Mesendoderm (in vitro differentiated cells): ENCODE measurements around the gene PDZD8.

Source experiments
- DNase-seq: peaks from one replicate; pipeline ENCODE4 v3.0.0; 2013
- H2AK5ac ChIP-seq: 2 replicates; pipeline ENCODE4 v1.6.1; 2013; ENCODE audit warnings: low read length, inconsistent platforms
- H2BK120ac ChIP-seq: 2 replicates; pipeline ENCODE4 v1.6.1; 2013; ENCODE audit warnings: low read depth, mild to moderate bottlenecking, low read length, moderate library complexity, mixed read lengths
- H2BK15ac ChIP-seq: replicated peaks from 2 replicates; pipeline ENCODE4 v1.6.1; 2013; ENCODE audit warnings: low read depth, mild to moderate bottlenecking, moderate library complexity
- H2BK5ac ChIP-seq: 2 replicates; pipeline ENCODE4 v1.6.1; 2013; ENCODE audit warnings: low read length, inconsistent platforms
- H3K18ac ChIP-seq: 2 replicates; pipeline ENCODE4 v1.6.1; 2013; ENCODE audit warnings: mild to moderate bottlenecking, low read length, mixed read lengths
- H3K23ac ChIP-seq: one replicate; pipeline ENCODE4 v1.6.1; 2013; ENCODE audit warnings: low read length
- H3K27ac ChIP-seq: 2 replicates; pipeline ENCODE4 v1.5.1; 2013; ENCODE audit warnings: low read depth, mild to moderate bottlenecking, inconsistent platforms, low read length, moderate library complexity
- H3K27me3 ChIP-seq: 2 replicates; pipeline ENCODE4 v1.6.1; 2013; ENCODE audit warnings: low read length, control low read depth, mild to moderate bottlenecking, inconsistent platforms; ENCODE audit not compliant: insufficient read depth, poor library complexity
- H3K36me3 ChIP-seq: 2 replicates; pipeline ENCODE4 v1.6.1; 2013; ENCODE audit warnings: low read length, inconsistent platforms; ENCODE audit not compliant: control insufficient read depth, insufficient read depth
- H3K4ac ChIP-seq: one replicate; pipeline ENCODE4 v1.6.1; 2013; ENCODE audit warnings: low read depth, mild to moderate bottlenecking, low read length, moderate library complexity
- H3K4me1 ChIP-seq: 2 replicates; pipeline ENCODE4 v1.6.1; 2013; ENCODE audit warnings: low read depth, low read length, inconsistent platforms; ENCODE audit not compliant: control insufficient read depth
- H3K4me2 ChIP-seq: 2 replicates; pipeline ENCODE4 v1.6.1; 2013; ENCODE audit warnings: low read length
- H3K4me3 ChIP-seq: 2 replicates; pipeline ENCODE4 v1.5.1; 2013; ENCODE audit warnings: mild to moderate bottlenecking, low read length
- H3K56ac ChIP-seq: one replicate; pipeline ENCODE4 v1.6.1; 2013; ENCODE audit warnings: low read length
- H3K79me1 ChIP-seq: 2 replicates; pipeline ENCODE4 v1.6.1; 2013; ENCODE audit warnings: low read length, inconsistent platforms
- H3K79me2 ChIP-seq: 2 replicates; pipeline ENCODE4 v1.6.1; 2013; ENCODE audit warnings: mild to moderate bottlenecking, low read length; ENCODE audit not compliant: control insufficient read depth, insufficient read depth
- H3K9ac ChIP-seq: 2 replicates; pipeline ENCODE4 v1.6.1; 2013; ENCODE audit warnings: low read length, inconsistent platforms
- H4K5ac ChIP-seq: one replicate; pipeline ENCODE4 v1.6.1; 2013; ENCODE audit warnings: low read length
- H4K8ac ChIP-seq: one replicate; pipeline ENCODE4 v1.6.1; 2013; ENCODE audit warnings: low read depth, mild to moderate bottlenecking, control low read depth, low read length, moderate library complexity
- WGBS: extraction: QIAGEN DNeasy Blood & Tissue Kit; methylation state at CpG from one replicate; pipeline ENCODE4 v1.1.7; 2013; ENCODE audit warnings: low lambda C conversion rate, missing lambda C conversion rate; ENCODE audit not compliant: insufficient coverage; ENCODE audit errors: extremely low coverage; 5-methylcytosine and 5-hydroxymethylcytosine counted together

The PDZD8 gene

DNA sequence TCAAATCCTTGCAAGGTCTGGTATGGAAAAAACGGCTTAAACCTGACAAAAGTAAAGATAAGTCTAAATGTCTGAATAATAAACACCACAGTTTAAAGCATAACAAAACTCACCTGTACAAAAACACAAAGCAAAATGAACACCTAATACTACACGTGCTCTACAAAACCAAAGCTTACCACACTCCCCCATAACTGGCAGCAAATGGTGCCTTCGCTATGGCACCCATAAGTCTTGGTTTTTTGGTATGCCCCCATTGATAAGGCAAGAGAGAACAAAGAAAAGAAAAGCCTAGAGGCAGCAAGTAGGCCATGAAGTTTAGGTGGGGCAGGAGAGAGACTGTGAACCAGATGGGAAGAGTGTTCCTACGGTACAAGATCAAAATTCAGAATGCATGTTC lies 34.2 kb downstream of the PDZD8 start:
- no CpG with 5 or more reads among the region's 4 CpGs for WGBS

DNA sequence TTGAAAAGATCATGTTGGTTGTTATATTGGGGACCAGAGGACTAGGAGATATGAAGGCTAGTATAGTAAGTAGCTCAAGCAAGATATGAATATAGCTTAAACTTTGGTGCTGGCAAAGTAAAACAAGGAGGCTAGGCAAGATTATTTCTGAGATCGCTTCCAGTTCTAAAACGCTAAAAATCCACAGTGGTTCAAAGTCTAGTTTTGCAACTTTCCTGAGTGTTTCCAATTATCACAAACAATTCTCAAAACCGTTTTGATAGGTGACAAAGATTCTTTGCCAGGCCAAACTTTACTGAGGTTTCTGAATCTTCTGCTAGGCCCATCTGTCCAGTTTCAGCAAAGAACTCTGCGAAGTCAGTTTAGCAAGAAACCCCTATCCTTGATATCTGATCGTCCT lies 35.3 kb downstream of the PDZD8 start:
- Histone ChIP-seq H3K23ac (no peak overlapping the region), H2BK5ac (no peak overlapping the region), H3K27me3 (no peaks in the 10 kb centered on the region), H3K4me1 (peaks cover 5% of the 10 kb centered on the region), H3K4me2 (no peak overlapping the region), H3K56ac (no peak overlapping the region), H3K36me3 (no peaks in the 10 kb centered on the region), H3K4me3 (no peak overlapping the region), H3K18ac (no peak overlapping the region), H4K8ac (no peak overlapping the region), H3K4ac (no peak overlapping the region), H4K5ac (no peak overlapping the region), H2AK5ac (no peak overlapping the region), H3K79me1 (peaks cover 9% of the 10 kb centered on the region), H3K9ac (no peak overlapping the region), H3K27ac (no peak overlapping the region), H2BK120ac (no peak overlapping the region), H2BK15ac (no peak overlapping the region), H3K79me2 (peaks cover 10% of the 10 kb centered on the region)
- WGBS: no CpG with 5 or more reads among the region's 5 CpGs
- no peak for DNase-seq

More for the DNA sequence above, 34.2 kb downstream of the PDZD8 start:
- no peak overlapping the region for H3K9ac ChIP-seq
- H4K8ac ChIP-seq: no peak overlapping the region
- H2BK5ac ChIP-seq: no peak overlapping the region
- no peaks in the 10 kb centered on the region for H3K36me3 ChIP-seq
- H3K79me2 ChIP-seq: peaks cover 10% of the 10 kb centered on the region
- no peak overlapping the region for H3K4me2 ChIP-seq
- no peak overlapping the region for H3K56ac ChIP-seq
- H3K4ac ChIP-seq: no peak overlapping the region
- peaks cover 9% of the 10 kb centered on the region for H3K79me1 ChIP-seq
- no peak for DNase-seq
- H3K4me3 ChIP-seq: no peak overlapping the region
- no peak overlapping the region for H4K5ac ChIP-seq
- no peak overlapping the region for H2BK120ac ChIP-seq
- peak overlapping the region; percentile 11 for H3K23ac ChIP-seq
- H3K4me1 ChIP-seq: peaks cover 7% of the 10 kb centered on the region
- H2AK5ac ChIP-seq: no peak overlapping the region
- no peaks in the 10 kb centered on the region for H3K27me3 ChIP-seq
- no peak overlapping the region for H3K27ac ChIP-seq
- H3K18ac ChIP-seq: no peak overlapping the region
- H2BK15ac ChIP-seq: no peak overlapping the region

DNA sequence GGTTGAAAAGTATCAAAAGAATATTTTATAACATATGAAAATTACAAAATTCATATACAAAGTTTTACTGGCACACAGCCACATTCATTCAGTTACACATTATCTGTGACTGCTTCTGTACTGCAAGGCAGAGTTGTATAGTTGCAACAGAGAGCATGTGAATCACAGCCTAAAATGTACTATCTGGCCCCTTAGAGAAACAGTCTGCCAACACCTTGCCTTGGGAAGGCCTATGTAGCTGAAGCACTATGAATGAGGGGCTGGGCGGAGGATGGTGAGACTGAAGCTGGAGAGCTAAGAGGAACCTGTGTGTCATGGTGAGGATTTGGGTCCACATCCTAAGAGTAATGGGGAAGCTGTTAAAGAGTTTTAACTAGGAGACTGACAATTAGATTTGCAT lies 35.7 kb downstream of the PDZD8 start:
- H2BK5ac ChIP-seq: no peak overlapping the region
- no peak for DNase-seq
- H2BK15ac ChIP-seq: no peak overlapping the region
- no peak overlapping the region for H4K8ac ChIP-seq
- H4K5ac ChIP-seq: no peak overlapping the region
- no peaks in the 10 kb centered on the region for H3K36me3 ChIP-seq
- H3K23ac ChIP-seq: no peak overlapping the region
- H2AK5ac ChIP-seq: no peak overlapping the region
- no peak overlapping the region for H3K9ac ChIP-seq
- H3K79me1 ChIP-seq: peaks cover 7% of the 10 kb centered on the region
- H2BK120ac ChIP-seq: no peak overlapping the region
- H3K27ac ChIP-seq: no peak overlapping the region
- no peak overlapping the region for H3K4me3 ChIP-seq
- peaks cover 9% of the 10 kb centered on the region for H3K79me2 ChIP-seq
- peaks cover under 1% of the 10 kb centered on the region for H3K4me1 ChIP-seq
- no peak overlapping the region for H3K18ac ChIP-seq
- no peak overlapping the region for H3K4ac ChIP-seq
- H3K4me2 ChIP-seq: no peak overlapping the region
- H3K27me3 ChIP-seq: no peaks in the 10 kb centered on the region
- WGBS: no CpG with 5 or more reads among the region's 1 CpG
- no peak overlapping the region for H3K56ac ChIP-seq

DNA sequence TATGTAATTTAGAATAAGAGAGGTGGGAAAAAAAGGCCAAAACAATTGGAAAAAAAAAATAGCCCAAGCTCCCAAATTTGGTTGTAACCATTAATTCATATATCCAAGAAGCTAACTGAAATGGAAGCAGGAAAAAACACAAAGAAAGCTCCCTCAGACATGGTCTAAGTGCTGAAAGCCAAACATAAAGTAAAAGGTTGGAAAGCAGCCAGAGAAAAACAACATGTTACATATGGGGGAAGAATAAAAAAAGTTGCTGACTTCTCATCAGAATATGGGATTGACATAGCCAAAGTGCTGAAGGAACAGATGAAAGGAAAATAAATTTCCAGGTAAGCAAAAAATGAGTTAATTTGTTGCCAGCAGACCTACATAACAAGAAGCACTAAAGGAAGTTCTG lies 40.3 kb downstream of the PDZD8 start:
- no peak for DNase-seq
- H2BK15ac ChIP-seq: no peak overlapping the region
- H2BK120ac ChIP-seq: no peak overlapping the region
- H3K4ac ChIP-seq: no peak overlapping the region
- H3K27me3 ChIP-seq: no peaks in the 10 kb centered on the region
- H3K79me1 ChIP-seq: peaks cover 3% of the 10 kb centered on the region
- no peaks in the 10 kb centered on the region for H3K36me3 ChIP-seq
- no peak overlapping the region for H2AK5ac ChIP-seq
- no peak overlapping the region for H3K23ac ChIP-seq
- H3K79me2 ChIP-seq: no peaks in the 10 kb centered on the region
- H3K56ac ChIP-seq: no peak overlapping the region
- H2BK5ac ChIP-seq: no peak overlapping the region
- H3K9ac ChIP-seq: no peak overlapping the region
- no peak overlapping the region for H4K8ac ChIP-seq
- no peaks in the 10 kb centered on the region for H3K4me1 ChIP-seq
- H3K4me3 ChIP-seq: no peak overlapping the region
- H4K5ac ChIP-seq: no peak overlapping the region
- no peak overlapping the region for H3K27ac ChIP-seq
- H3K18ac ChIP-seq: no peak overlapping the region
- H3K4me2 ChIP-seq: no peak overlapping the region

DNA sequence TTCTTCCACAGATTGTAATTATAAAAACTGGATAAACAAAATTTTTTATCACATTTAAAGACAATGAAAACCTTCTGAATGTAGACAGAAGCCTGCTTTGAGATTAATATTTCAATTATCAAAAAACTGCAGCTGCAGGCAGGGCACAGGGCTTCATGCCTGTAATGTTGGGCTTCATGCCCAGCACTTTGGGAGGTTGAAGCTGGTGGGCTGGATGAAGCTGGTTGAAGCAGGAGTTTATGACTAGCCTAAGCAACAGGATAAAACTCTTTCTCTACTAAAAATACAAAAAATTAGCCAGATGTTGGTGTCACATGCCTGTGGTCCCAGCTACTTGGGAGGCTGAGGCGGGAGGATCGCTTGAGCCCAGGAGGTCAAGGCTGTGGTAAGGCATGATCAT lies 41.2 kb downstream of the PDZD8 start:
- H3K4ac ChIP-seq: no peak overlapping the region
- no peak overlapping the region for H3K4me2 ChIP-seq
- no peak overlapping the region for H3K23ac ChIP-seq
- H2BK15ac ChIP-seq: no peak overlapping the region
- H3K4me1 ChIP-seq: no peaks in the 10 kb centered on the region
- H4K8ac ChIP-seq: no peak overlapping the region
- H3K27ac ChIP-seq: no peak overlapping the region
- H2BK5ac ChIP-seq: no peak overlapping the region
- no CpG with 5 or more reads among the region's 2 CpGs for WGBS
- DNase-seq: no peak
- H2BK120ac ChIP-seq: no peak overlapping the region
- H3K9ac ChIP-seq: no peak overlapping the region
- H3K56ac ChIP-seq: no peak overlapping the region
- no peak overlapping the region for H4K5ac ChIP-seq
- peaks cover 3% of the 10 kb centered on the region for H3K79me1 ChIP-seq
- H3K27me3 ChIP-seq: no peaks in the 10 kb centered on the region
- H3K36me3 ChIP-seq: no peaks in the 10 kb centered on the region
- H3K79me2 ChIP-seq: no peaks in the 10 kb centered on the region
- H3K4me3 ChIP-seq: no peak overlapping the region
- H3K18ac ChIP-seq: no peak overlapping the region
- H2AK5ac ChIP-seq: no peak overlapping the region

DNA sequence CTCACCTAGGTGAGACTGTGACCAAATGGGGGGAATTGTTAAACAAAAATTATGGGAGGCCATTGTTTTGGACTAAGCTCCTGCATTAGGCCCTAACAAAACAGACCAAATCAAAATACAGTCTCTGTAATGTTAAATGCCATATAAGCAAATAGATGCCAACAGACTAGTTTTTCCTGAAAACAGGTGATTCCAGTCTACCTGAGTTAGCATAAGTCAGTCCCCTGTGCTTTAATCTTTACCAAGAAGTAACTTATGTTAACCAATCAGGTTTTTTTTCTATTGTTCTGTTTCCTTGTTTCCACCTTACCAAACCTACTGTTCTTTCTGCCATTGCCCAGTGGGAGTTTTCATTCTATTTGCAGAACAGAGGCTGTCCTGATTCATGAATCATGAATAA lies 48.0 kb downstream of the PDZD8 start:
- no peak overlapping the region for H2BK120ac ChIP-seq
- H4K8ac ChIP-seq: no peak overlapping the region
- no peak overlapping the region for H2BK15ac ChIP-seq
- H2AK5ac ChIP-seq: no peak overlapping the region
- DNase-seq: no peak
- H3K27me3 ChIP-seq: no peaks in the 10 kb centered on the region
- H4K5ac ChIP-seq: no peak overlapping the region
- H3K9ac ChIP-seq: no peak overlapping the region
- H3K4me3 ChIP-seq: no peak overlapping the region
- H3K36me3 ChIP-seq: no peaks in the 10 kb centered on the region
- no peak overlapping the region for H3K4me2 ChIP-seq
- H3K27ac ChIP-seq: no peak overlapping the region
- no peak overlapping the region for H3K56ac ChIP-seq
- no peaks in the 10 kb centered on the region for H3K79me2 ChIP-seq
- H2BK5ac ChIP-seq: no peak overlapping the region
- peaks cover 6% of the 10 kb centered on the region for H3K79me1 ChIP-seq
- H3K23ac ChIP-seq: no peak overlapping the region
- no peak overlapping the region for H3K4ac ChIP-seq
- H3K18ac ChIP-seq: no peak overlapping the region
- no peaks in the 10 kb centered on the region for H3K4me1 ChIP-seq
